Colonic mucosa (tissue), 4 donors: ENCODE measurements around the gene AMIGO3. TPM values are rescaled to one million over a fixed set of nuclear protein-coding genes. Genes with fewer than 3 reads are reported as not detected.

Experiments
- DNase-seq: peaks from one replicate; pipeline ENCODE4 v3.0.0-alpha.2; 2020
- H3K27ac ChIP-seq: fragments of 200-600 bp; one replicate; pipeline ENCODE4 v1.8.0; 2021
- H3K27me3 ChIP-seq: fragments of 200-600 bp; one replicate; pipeline ENCODE4 v1.8.0; 2021
- H3K36me3 ChIP-seq: fragments of 200-600 bp; one replicate; pipeline ENCODE4 v1.8.0; 2021
- H3K4me1 ChIP-seq: fragments of 200-600 bp; one replicate; pipeline ENCODE4 v1.8.0; 2021; ENCODE audit warnings: mild to moderate bottlenecking
- H3K4me3 ChIP-seq: fragments of 200-600 bp; one replicate; pipeline ENCODE4 v1.8.0; 2021
- H3K9ac ChIP-seq, 2 donors: one replicate each; pipeline ENCODE4 v1.7.0; 2013; ENCODE audit warnings: control low read depth in 2 of 2, low read depth in 2 of 2, low read length in 2 of 2
- H3K9me3 ChIP-seq: fragments of 200-600 bp; one replicate; pipeline ENCODE4 v1.8.0; 2021
- CTCF ChIP-seq: fragments of 200-600 bp; IDR thresholded peaks from one replicate; pipeline ENCODE4 v1.8.0; 2022; ENCODE audit warnings: antibody characterized with exemption, mild to moderate bottlenecking
- intact Hi-C: fragments of 100-400 bp; cut with DNase I; formaldehyde crosslinking; loops from one replicate; pipeline ENCODE4 v1.14.1; 2022
- total RNA-seq, 2 donors: library from RNA; stranded (reverse); fragmentation: NEBNext Ultra II Directional in 1 of 2; extraction: Animal tissue kit (Norgen Biotek cat#: 25700) in 1 of 2; gene quantifications; one replicate each; pipeline ENCODE4 v1.2.1, GENCODE V29; 2021
- donor health status: healthy.
- donor health status: DM: no; HTN: no; CAD: no.
- donor health status: DM: no; HTN: no; CAD: no.

Gene AMIGO3
- total RNA-seq, 2 donors from 2014 or later = 0.16 TPM; not detected in 1

GRCh38 chr3:49721596-49721895, 2.1 kb upstream of the AMIGO3 start:
- Histone ChIP-seq H3K27ac (no peak overlapping the region), H3K36me3 (no peaks in the 10 kb centered on the region), H3K27me3 (no peaks in the 10 kb centered on the region), H3K4me3 (no peak overlapping the region), H3K4me1 (peaks cover 30% of the 10 kb centered on the region), H3K9me3 (no peaks in the 10 kb centered on the region), H3K9ac (no peak overlapping the region)
- intact Hi-C loops = no loop called here
- TF ChIP-seq CTCF = no peak
- DNase-seq = no peak

GRCh38 chr3:49720855-49721595, 1.5 kb upstream of the AMIGO3 start:
- peaks cover 25% of the 10 kb centered on the region for H3K4me1 ChIP-seq
- no peak for DNase-seq
- H3K36me3 ChIP-seq = no peaks in the 10 kb centered on the region
- H3K27ac ChIP-seq = no peak overlapping the region
- intact Hi-C loops = no loop called here
- no peak overlapping the region for H3K9ac ChIP-seq
- no peaks in the 10 kb centered on the region for H3K27me3 ChIP-seq
- H3K4me3 ChIP-seq = no peak overlapping the region
- H3K9me3 ChIP-seq = no peaks in the 10 kb centered on the region
- no peak for TF ChIP-seq CTCF

GRCh38 chr3:49718858-49719213, 648 bp downstream of the AMIGO3 start:
- no peak for DNase-seq
- intact Hi-C loops = no loop called here
- peak overlapping the region; percentile 40 to 55 for H3K9ac ChIP-seq

GRCh38 chr3:49717959-49718857, 1.3 kb downstream of the AMIGO3 start:
- no peak for TF ChIP-seq CTCF
- intact Hi-C loops = no loop called here
- H3K36me3 ChIP-seq = no peaks in the 10 kb centered on the region
- H3K4me1 ChIP-seq = peaks cover 18% of the 10 kb centered on the region
- DNase-seq = no peak
- H3K4me3 ChIP-seq = no peak overlapping the region
- H3K9me3 ChIP-seq = no peaks in the 10 kb centered on the region
- H3K27me3 ChIP-seq = no peaks in the 10 kb centered on the region
- peak overlapping the region in 1 of 2 donors; percentile 55 for H3K9ac ChIP-seq
- no peak overlapping the region for H3K27ac ChIP-seq

More at GRCh38 chr3:49718858-49719213, 648 bp downstream of the AMIGO3 start:
- Histone ChIP-seq H3K4me3 (peak overlapping the region; percentile 54), H3K4me1 (peaks cover 18% of the 10 kb centered on the region), H3K36me3 (no peaks in the 10 kb centered on the region), H3K27ac (no peak overlapping the region), H3K9me3 (no peaks in the 10 kb centered on the region), H3K27me3 (no peaks in the 10 kb centered on the region)
- TF ChIP-seq CTCF = no peak

- Histone ChIP-seq H3K4me3 (no peak overlapping the region), H3K36me3 (no peaks in the 10 kb centered on the region)
These were observed 2.1 kb downstream of the AMIGO3 start for GRCh38 chr3:49717211-49717958.

More at GRCh38 chr3:49717211-49717958, 2.1 kb downstream of the AMIGO3 start:
- DNase-seq = no peak
- intact Hi-C loops = no loop called here
- Histone ChIP-seq H3K4me1 (peaks cover 11% of the 10 kb centered on the region), H3K27ac (no peak overlapping the region), H3K9me3 (no peaks in the 10 kb centered on the region), H3K9ac (no peak overlapping the region), H3K27me3 (no peaks in the 10 kb centered on the region)
- no peak for TF ChIP-seq CTCF
